Measurements from ENCODE around the gene ADAM33. TPM values are rescaled to one million over a fixed set of nuclear protein-coding genes. Genes with fewer than 3 reads are reported as not detected.

The ADAM33 gene
- total RNA-seq, 1 donor, result 11.2 TPM

- H2AFZ ChIP-seq (ENCODE audit: low read length), result no peak within 1 kb of the TSS
- no peak within 1 kb of the TSS for H3K27ac ChIP-seq (ENCODE audit: low read depth, low read length)
- H3K4me3 ChIP-seq (ENCODE audit: insufficient read depth, low read length), result no peak within 1 kb of the TSS
- H4K20me1 ChIP-seq (ENCODE audit: insufficient read depth, low read length), result no peaks in the 10 kb centered on the region
- H3K36me3 ChIP-seq (ENCODE audit: insufficient read depth, low read length), result no peaks in the 10 kb centered on the region
- H3K27me3 ChIP-seq (ENCODE audit: insufficient read depth, low read length), result peaks cover 31% of the 10 kb centered on the region
- H3K4me1 ChIP-seq (ENCODE audit: insufficient read depth, low read length), result no peaks in the 10 kb centered on the region
- no peak for DNase-seq (ENCODE audit: insufficient read length, low spot score, missing footprints)
- TF ChIP-seq CTCF (IDR thresholded peaks at IDR 0.05; ENCODE audit: extremely low read depth, low read depth, low read length), result no peak
- H3K4me2 ChIP-seq (ENCODE audit: insufficient read depth, low read length), result no peak within 1 kb of the TSS
- no peaks in the 10 kb centered on the region for H3K9me3 ChIP-seq (ENCODE audit: low read depth, low read length)
- no peaks in the 10 kb centered on the region for H3K79me2 ChIP-seq (ENCODE audit: insufficient read depth, low read length)
Measured at GRCh38 chr20:3663031-3663701, 18.6 kb downstream of the ADAM33 start, which contains the start of gene GFRA4. Gene GFRA4 (minus strand): TSS chr20:3663399. CDS start chr20:3663399, 0 bp downstream.

- Histone ChIP-seq H3K27ac (ENCODE audit: low read depth, low read length) (no peak overlapping the region), H3K79me2 (ENCODE audit: insufficient read depth, low read length) (no peaks in the 10 kb centered on the region), H3K9me3 (ENCODE audit: low read depth, low read length) (no peaks in the 10 kb centered on the region), H3K36me3 (ENCODE audit: insufficient read depth, low read length) (no peaks in the 10 kb centered on the region), H3K4me1 (ENCODE audit: insufficient read depth, low read length) (no peaks in the 10 kb centered on the region), H3K4me2 (ENCODE audit: insufficient read depth, low read length) (no peak overlapping the region), H3K4me3 (ENCODE audit: insufficient read depth, low read length) (no peak overlapping the region), H4K20me1 (ENCODE audit: insufficient read depth, low read length) (no peaks in the 10 kb centered on the region), H2AFZ (ENCODE audit: low read length) (no peak overlapping the region), H3K27me3 (ENCODE audit: insufficient read depth, low read length) (peaks cover 31% of the 10 kb centered on the region)
- DNase-seq (ENCODE audit: insufficient read length, low spot score, missing footprints), result peak; percentile 88
- TF ChIP-seq CTCF (IDR thresholded peaks at IDR 0.05; ENCODE audit: extremely low read depth, low read depth, low read length), result no peak
Measured at GRCh38 chr20:3661814-3662665, 19.8 kb downstream of the ADAM33 start.

- Histone ChIP-seq H2AFZ (ENCODE audit: low read length) (no peak overlapping the region), H3K4me2 (ENCODE audit: insufficient read depth, low read length) (no peak overlapping the region), H3K27ac (ENCODE audit: low read depth, low read length) (no peak overlapping the region), H3K4me3 (ENCODE audit: insufficient read depth, low read length) (no peak overlapping the region), H3K36me3 (ENCODE audit: insufficient read depth, low read length) (no peaks in the 10 kb centered on the region), H4K20me1 (ENCODE audit: insufficient read depth, low read length) (no peaks in the 10 kb centered on the region), H3K27me3 (ENCODE audit: insufficient read depth, low read length) (peaks cover 29% of the 10 kb centered on the region), H3K9me3 (ENCODE audit: low read depth, low read length) (no peaks in the 10 kb centered on the region), H3K4me1 (ENCODE audit: insufficient read depth, low read length) (no peaks in the 10 kb centered on the region), H3K79me2 (ENCODE audit: insufficient read depth, low read length) (no peaks in the 10 kb centered on the region)
- DNase-seq (ENCODE audit: insufficient read length, low spot score, missing footprints), result peak; percentile 79
- TF ChIP-seq CTCF (IDR thresholded peaks at IDR 0.05; ENCODE audit: extremely low read depth, low read depth, low read length), result no peak
Measured at GRCh38 chr20:3661060-3661813, 20.6 kb downstream of the ADAM33 start.
